ENCODE results near the gene TRIM34.
"Not testable (repeated sequence)": the region's sequence is repeated elsewhere in the genome, so short reads cannot be mapped to it uniquely, and the experiment has no call there.

Gene TRIM34, protein sequence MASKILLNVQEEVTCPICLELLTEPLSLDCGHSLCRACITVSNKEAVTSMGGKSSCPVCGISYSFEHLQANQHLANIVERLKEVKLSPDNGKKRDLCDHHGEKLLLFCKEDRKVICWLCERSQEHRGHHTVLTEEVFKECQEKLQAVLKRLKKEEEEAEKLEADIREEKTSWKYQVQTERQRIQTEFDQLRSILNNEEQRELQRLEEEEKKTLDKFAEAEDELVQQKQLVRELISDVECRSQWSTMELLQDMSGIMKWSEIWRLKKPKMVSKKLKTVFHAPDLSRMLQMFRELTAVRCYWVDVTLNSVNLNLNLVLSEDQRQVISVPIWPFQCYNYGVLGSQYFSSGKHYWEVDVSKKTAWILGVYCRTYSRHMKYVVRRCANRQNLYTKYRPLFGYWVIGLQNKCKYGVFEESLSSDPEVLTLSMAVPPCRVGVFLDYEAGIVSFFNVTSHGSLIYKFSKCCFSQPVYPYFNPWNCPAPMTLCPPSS

GRCh38 chr11:5624489-5625279 lies at the start of gene TRIM34:
TSS of gene TRIM34 (plus strand) at chr11:5625001. CDS start at chr11:5632332, 7,331 bp downstream.
- H3K27ac ChIP-seq = peak within 1 kb of the TSS in 20 of 21 experiments; percentile 58 to 96 (median 82)
- peak within 1 kb of the TSS; percentile 34 to 57 (median 45) for H3K4me3 ChIP-seq

DNA sequence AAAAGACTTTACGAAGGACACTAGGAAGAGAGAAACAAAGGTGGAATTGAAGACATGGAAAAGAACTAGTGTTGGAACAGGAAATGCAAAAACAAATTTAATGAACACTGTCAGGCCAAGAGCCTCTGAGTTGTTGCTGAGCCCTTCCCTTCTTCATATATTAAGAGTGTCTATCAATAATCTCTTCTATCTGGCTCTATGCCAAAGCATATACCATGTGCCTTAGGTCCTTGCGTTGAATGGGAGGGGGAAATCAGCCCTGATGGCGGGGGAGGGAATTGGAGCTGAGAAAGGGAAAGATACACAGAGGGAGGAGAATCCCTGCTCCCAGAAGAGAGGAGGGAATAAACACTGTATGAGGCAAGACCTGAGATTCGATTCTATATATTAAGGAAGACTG lies 49.6 kb upstream of the TRIM34 start:
- H3K27ac ChIP-seq = no peak overlapping the region
- H3K4me3 ChIP-seq = no peak overlapping the region

GRCh38 chr11:5577101-5577500 lies 47.7 kb upstream of the TRIM34 start:
- no peak overlapping the region for H3K27ac ChIP-seq
- no peak overlapping the region for H3K4me3 ChIP-seq

DNA sequence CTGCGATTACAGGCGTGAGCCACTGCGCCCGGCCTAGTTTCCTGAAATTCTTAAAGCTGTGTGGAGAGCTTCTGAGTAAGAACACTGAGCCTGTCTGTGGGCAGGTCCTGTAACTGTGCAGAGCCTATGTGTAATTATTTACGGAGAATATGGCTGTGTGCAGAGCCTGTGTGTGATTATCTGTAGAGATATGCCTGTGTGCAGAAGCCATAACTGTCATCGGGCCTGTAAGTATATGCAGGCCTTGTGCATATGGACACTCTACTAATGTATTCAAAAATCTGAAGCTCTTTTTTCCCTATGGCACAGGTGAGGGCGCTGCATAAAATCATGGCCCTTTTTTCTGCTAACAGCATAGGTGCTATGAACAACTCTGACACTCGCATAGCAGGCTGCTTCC lies 44.2 kb upstream of the TRIM34 start, which contains the start of gene OR52B6:
TSS of gene OR52B6 (plus strand) at position 301 of the 400 bp plus-strand sequence. CDS start at position 301, 0 bp downstream.
- Histone ChIP-seq H3K27ac (no peak within 1 kb of the TSS), H3K4me3 (no peak within 1 kb of the TSS)

DNA sequence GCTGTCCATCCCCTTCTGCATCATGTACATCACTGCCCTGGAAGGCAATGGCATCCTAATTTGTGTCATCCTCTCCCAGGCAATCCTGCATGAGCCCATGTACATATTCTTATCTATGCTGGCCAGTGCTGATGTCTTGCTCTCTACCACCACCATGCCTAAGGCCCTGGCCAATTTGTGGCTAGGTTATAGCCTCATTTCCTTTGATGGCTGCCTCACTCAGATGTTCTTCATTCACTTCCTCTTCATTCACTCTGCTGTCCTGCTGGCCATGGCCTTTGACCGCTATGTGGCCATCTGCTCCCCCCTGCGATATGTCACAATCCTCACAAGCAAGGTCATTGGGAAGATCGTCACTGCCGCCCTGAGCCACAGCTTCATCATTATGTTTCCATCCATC lies 43.8 kb upstream of the TRIM34 start:
- Histone ChIP-seq H3K27ac (no peak overlapping the region), H3K4me3 (no peak overlapping the region)

- not testable (repeated sequence) for H3K4me3 ChIP-seq, H3K27ac ChIP-seq
These were observed 40.3 kb upstream of the TRIM34 start for GRCh38 chr11:5584458-5584857.

GRCh38 chr11:5589906-5590305 lies 34.9 kb upstream of the TRIM34 start:
- H3K27ac ChIP-seq, H3K4me3 ChIP-seq: not testable (repeated sequence)

- H3K4me3 ChIP-seq = no peak overlapping the region
- H3K27ac ChIP-seq = no peak overlapping the region
These were observed 33.2 kb upstream of the TRIM34 start for GRCh38 chr11:5591613-5592012.

- H3K4me3 ChIP-seq = no peak overlapping the region
- H3K27ac ChIP-seq = no peak overlapping the region
These were observed 32.2 kb upstream of the TRIM34 start for GRCh38 chr11:5592615-5593014.

GRCh38 chr11:5593146-5593545 lies 31.7 kb upstream of the TRIM34 start:
- H3K27ac ChIP-seq = no peak overlapping the region
- H3K4me3 ChIP-seq = no peak overlapping the region

DNA sequence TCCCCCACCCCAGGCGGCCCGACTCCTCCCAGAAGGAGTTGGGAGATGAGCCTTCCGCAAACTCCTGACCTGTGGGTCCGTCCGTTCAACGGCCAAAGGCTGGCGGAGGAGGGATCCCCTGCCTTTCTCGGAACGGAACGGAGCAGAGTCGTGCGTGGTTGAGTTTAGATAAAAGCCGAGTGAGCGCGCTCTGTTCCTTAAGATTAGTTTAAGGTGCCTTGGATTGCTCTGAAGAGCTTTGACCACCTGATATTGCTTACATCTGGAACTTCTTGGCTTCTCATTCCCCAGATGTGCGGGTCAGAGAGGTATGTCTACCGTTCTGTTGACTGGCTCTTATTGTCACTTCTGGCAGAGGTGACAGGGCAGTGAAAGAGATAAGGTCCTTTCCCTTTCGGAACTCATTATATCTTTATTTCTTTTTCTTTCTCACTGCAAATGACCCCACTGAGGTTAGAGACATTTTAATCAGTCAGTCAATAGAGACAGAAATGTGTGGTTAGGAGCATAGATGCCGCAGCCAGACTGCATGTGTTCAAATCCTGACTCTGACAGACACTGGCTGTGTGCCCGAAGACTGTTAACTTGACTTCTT lies 28.1 kb upstream of the TRIM34 start, which contains the start of gene TRIM6:
TSS of gene TRIM6 (plus strand) at position 31 of the 595 bp plus-strand sequence. CDS start at position 292, 261 bp downstream.
- H3K27ac ChIP-seq = peak within 1 kb of the TSS in 12 of 21 experiments; percentile 7 to 74 (median 50)
- H3K4me3 ChIP-seq = peak within 1 kb of the TSS; percentile 10 to 48 (median 38)

- H3K4me3 ChIP-seq = no peak overlapping the region
- H3K27ac ChIP-seq = no peak overlapping the region
These were observed 26.8 kb upstream of the TRIM34 start for GRCh38 chr11:5597953-5598352.

DNA sequence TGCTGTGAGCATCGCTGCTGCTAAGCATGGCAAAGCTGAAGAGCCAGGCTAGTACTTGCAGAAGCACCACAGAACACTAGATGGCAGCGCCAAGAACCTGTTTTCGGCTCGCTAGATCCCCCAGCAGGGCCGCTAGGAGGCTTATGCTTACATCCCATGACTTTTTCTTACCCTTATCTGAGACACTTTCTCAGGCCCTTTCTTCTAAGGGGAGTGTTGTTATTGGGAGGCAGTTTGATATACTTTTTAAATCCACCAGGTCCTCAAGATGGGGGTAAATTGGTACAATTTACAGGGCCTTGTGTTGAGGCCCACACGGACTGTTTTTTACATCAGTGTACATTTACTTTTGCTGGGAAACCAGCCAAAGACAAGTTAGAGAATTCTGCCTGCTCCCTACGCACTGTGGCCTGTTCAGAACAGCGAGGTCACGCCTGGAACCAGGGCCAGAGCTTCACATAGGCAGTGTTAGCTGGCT lies 24.4 kb upstream of the TRIM34 start:
- H3K27ac ChIP-seq = no peak overlapping the region
- H3K4me3 ChIP-seq = no peak overlapping the region

DNA sequence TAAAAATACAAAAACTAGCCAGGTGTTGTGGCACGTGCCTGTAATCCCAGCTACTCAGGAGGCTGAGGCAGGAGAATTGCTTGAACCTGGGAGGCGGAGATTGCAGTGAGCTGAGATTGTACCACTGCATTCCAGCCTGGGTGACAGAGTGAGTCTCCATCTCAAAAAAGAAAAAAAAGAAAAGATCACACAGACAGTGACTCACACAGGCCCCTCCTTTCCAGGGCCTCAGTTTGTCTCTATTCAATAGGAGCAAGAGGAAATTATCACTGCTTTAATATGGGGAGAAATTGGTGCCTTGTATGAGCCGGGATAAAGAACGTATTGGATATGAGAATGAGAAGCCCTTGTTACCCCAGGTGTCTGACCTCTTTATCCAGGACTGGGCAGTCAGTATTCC lies 22.0 kb upstream of the TRIM34 start:
- H3K27ac ChIP-seq = not testable (repeated sequence)

GRCh38 chr11:5603326-5603725 lies 21.5 kb upstream of the TRIM34 start:
- H3K27ac ChIP-seq = no peak overlapping the region
- no peak overlapping the region for H3K4me3 ChIP-seq

More for the DNA sequence above, 22.0 kb upstream of the TRIM34 start:
- H3K4me3 ChIP-seq = not testable (repeated sequence)

DNA sequence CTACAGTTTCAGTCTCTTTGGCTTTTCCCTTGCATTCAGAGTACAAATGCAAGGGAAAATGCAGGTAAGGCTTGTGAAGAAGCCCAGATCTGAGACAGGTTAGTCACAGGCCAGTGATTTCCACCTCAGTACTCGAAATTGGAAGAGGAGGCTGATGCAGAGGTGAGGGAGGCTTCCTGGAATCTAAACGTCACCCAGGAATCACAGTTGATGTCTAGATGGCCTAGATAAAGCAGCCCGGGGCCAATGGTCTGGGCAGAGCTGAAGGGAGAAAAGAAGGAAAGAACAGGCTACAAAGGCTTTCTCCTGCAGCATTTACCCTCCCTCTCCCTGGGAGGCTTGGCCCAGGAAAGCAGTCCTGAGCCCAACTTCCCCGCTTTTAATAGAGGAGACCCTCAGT lies 19.9 kb upstream of the TRIM34 start:
- Histone ChIP-seq H3K27ac (no peak overlapping the region), H3K4me3 (no peak overlapping the region)

GRCh38 chr11:5605849-5606248 lies 19.0 kb upstream of the TRIM34 start:
- Histone ChIP-seq H3K27ac (no peak overlapping the region), H3K4me3 (no peak overlapping the region)

- Histone ChIP-seq H3K4me3 (no peak overlapping the region), H3K27ac (no peak overlapping the region)
These were observed 16.0 kb upstream of the TRIM34 start for GRCh38 chr11:5608808-5609207.

DNA sequence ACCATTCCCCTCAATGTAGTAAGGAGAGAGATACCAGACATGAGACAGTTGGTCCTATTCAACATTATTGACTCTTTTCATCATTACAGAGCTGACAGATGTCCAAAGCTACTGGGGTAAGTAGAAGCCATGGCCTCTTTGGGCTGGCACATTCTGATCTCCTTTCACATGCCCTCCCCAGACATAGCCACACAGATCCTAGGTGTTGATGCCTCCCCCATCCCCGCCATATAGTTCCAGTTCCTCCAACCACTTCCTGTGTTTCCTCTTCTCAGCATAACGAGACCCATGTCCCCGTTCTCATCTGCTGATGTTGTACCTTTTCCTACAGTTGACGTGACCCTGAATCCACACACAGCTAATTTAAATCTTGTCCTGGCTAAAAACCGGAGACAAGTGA lies 14.4 kb upstream of the TRIM34 start:
- H3K27ac ChIP-seq = no peak overlapping the region
- H3K4me3 ChIP-seq = no peak overlapping the region

- Histone ChIP-seq H3K27ac (no peak overlapping the region), H3K4me3 (no peak overlapping the region)
These were observed 13.2 kb upstream of the TRIM34 start for GRCh38 chr11:5611627-5612026.
